Stimulated activated CD4-positive, alpha-beta T cell treated with anti-CD3 and anti-CD28 coated beads, Interleukin-1b, Interleukin-23, amount 100 ng/mL, for 48 hours (primary cell): ENCODE measurements around the gene SART1.

Experiments used
- DNase-seq: peaks from one replicate; pipeline ENCODE4 v3.0.0-alpha.2; 2020

The SART1 gene

GRCh38 chr11:65967329-65967934, 5.9 kb downstream of the SART1 start:
- no peak for DNase-seq

GRCh38 chr11:65968600-65969482, 7.3 kb downstream of the SART1 start:
- no peak for DNase-seq

DNA sequence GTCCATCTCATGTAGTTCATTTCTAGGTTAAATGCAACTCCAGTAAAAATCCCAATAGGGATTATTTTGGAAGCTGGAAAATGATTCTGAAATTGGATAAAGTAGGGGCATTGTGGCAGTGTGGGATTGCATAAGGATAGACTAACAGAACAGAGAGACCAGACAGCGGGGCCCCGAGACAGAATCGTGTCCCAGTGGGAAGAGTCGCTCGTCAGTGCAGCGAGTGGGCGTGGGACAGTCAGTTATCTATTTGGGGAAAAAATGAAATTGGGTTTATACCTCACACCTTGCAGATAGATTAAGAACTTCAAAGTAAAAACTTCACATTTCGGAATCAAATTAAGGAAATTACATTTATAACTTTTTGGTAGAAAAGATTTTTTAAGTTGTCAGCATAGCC, 10.6 kb downstream of the SART1 start:
- no peak for DNase-seq

DNA sequence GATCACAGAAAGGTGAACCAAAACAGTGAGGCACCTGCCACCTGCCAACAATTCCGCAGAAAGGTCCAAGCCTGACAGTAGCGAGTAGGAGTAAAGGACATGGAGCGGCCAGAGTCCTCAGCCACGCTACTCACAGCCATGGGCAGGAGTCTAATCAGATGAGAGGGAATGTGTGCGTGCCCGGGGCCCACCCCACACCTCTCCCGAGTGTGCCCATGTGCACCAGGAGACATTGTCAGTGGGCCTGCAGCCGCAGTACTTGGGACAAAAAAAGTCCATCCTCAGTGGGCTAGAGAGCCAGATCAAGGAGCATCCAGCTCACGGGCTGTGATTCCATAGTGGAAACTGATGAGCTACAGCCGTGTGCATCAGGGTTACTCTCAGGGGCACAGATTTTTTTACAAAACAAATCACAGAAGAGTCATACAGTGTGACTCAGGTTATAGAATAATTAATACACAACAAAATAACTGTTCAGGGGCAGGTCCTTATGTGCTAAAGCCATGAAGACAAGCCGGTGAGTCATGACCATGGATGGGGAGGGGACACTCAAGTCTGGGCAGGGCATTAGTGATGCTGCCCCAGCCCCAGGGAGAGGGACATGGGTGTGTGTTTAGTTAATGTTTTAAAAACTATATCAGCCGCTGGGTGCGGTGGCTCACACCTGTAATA, 12.0 kb downstream of the SART1 start:
- DNase-seq = no peak

DNA sequence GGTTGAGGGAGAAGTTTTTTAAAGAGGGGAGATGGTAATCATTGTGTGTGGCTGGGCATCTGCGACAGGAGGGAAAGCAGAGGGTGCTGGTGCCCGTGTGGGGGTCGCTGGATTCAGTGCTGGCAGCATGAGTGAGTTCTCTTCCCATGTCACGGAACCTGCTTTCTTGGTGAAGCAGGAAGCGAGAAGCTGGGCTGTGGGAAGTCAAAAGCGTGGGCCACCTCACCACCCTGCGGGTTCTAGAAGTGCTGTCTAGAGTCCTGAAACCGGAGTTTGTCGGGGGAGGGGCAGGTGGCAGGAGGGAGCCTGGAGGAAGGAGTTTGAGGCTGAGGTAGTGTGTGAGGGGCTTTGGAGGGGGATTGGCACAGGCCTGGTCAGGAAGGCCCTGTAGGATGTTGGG, 14.2 kb downstream of the SART1 start:
- no peak for DNase-seq

DNA sequence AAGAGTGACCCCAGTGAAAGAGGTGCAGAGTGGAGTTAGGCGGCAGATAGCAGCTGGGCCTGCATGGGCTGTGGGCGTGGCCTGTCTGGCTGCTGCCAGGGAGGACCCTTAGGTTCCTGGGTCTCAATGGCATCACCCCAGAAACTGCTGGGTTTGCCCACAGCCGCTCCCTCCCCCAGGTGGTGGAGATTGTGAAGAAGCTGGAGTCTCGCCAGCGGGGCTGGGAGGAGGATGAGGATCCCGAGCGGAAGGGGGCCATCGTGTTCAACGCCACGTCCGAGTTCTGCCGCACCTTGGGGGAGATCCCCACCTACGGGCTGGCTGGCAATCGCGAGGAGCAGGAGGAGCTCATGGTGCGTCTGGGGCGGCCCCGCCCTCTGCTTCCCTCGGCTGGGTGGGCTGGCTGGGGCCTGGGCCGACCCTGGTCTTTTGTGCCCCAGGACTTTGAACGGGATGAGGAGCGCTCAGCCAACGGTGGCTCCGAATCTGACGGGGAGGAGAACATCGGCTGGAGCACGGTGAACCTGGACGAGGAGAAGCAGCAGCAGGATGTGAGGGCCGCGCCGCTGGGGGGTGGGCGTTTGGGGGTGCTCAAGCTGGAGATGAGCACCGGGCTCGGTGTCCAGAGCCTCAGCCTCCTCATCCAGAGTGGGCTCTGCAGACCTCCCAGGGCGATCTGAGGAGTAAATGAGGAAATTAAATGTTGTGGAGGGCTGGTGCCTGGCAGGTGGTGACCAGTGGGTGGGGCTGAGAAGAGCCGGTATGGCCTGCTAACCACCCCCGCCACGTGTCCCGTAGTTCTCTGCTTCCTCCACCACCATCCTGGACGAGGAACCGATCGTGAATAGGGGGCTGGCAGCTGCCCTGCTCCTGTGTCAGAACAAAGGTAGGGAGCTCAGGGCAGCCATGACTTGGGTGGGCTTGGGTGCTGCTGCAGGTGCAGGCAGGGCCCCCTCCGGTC, 15.0 kb downstream of the SART1 start:
- DNase-seq = no peak

- DNase-seq = no peak
Observed at GRCh38 chr11:65977621-65978390, 16.3 kb downstream of the SART1 start.

DNA sequence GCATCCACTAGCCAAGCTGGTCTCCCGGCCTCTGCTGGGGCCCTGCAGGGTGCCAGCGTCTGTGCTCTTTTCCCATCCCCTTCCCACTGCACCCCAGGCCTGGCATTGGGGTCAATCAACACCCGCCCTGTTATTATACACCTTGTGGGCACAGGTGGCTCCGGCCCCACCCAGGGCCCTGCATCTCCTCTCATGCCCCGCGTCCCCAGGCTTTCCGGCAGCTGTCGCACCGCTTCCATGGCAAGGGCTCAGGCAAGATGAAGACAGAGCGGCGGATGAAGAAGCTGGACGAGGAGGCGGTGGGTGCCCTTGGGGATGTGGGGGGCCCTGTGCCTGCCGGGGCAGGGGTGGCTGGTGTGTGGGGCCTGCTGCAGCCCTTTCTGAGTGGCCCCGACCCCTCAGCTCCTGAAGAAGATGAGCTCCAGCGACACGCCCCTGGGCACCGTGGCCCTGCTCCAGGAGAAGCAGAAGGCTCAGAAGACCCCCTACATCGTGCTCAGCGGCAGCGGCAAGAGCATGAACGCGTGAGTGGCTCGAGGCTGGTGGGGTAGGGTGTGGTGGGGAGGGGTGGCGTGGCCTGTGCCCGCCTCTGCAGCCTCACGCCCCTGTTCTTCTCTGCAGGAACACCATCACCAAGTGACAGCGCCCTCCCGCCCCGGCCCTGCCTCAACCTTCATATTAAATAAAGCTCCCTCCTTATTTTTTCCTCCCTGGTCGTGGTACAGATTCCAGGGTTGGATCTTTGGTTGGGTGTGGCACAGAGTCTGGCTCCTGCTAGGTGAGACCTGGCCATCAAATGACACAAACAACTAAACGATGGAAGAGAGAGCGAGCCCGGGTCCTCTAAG, 17.1 kb downstream of the SART1 start:
- DNase-seq = no peak

GRCh38 chr11:65979261-65979759, 17.8 kb downstream of the SART1 start:
- no peak for DNase-seq

DNA sequence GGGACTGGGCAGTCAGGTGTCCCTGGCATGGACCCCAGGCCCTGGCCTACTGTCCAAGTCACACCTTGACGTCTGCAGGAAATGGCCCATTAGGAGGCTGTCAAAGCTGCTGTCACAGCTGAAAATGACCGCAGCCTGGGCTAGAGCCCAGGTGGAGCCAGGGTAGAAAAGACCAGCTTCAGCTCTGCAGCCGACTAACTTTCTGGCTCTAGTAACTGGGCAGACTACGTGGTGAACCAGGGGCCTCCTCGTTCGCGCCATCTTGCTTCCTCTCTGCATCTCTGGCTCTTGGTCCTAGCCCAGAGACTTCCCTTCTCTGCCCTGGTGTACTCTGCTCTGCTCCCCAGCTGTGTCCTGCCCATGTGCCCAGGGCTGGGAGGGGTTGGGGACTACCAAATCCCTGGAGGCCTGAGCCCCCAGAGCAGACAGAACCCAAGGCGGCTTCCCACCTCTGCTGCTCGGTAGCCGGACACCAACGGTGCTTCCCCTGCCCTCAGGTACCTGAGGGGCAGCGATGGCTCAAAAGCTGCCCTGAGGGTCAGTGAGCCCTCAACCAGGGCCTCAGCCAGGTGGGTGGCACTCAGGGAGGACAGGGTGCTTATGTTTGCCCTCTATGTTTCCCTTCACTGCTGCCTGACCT, 19.7 kb downstream of the SART1 start:
- DNase-seq = no peak

- DNase-seq = no peak
Observed at GRCh38 chr11:65981972-65982823, 20.7 kb downstream of the SART1 start.

DNA sequence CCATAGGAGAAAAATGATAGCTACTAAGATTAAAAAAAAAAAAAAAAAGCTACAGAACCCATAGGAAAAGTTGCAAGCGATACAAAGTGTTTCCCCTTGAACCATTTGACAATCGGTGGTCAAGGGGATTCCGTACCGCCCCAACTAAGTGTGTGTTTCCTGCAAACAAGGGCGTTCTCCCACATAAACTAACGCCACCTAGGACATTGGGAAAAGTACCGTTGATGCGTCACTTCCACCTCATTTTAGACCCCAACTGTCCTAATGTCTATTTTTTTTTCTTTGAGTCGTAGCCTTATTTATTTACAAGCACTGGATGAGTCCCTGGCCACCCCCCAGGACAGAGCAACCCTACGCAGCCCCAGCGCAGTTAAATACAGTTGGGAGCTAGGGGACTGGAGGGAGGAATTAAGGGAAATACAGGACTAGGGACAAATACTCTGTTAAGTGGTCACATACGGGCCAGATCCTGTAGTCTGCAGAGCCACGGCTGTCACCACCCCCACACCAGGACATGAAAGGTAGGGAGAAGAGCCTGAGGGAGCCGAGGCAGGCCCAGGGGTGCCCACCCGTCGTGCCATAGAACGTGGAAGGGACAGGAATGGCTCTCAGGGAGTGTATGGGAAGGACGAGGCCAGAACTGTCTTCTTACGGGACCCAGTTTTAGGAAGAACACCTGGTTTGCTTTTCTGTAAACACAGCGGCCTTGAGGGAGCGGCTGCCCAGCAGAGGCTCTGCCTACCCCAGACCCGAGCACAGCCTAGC, 21.5 kb downstream of the SART1 start:
- DNase-seq = no peak

DNA sequence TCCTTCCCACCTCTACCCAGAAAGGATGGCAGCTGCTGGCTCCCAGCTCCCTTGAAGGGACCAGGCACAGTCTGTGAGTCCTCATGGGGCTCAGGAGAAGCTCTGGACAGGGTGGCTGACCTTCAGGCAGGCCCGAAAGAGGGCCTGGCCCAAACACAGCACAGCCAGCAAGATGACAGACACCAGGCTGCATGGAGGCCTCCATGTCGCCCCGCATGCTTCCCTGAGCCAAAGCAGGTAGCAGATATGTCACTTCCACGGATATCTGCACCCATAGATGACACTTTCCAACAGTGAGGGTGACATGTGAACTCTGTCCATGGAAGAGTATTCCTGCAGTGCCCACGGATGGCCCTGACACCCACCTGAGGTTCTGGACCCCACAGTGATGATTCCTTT, 22.1 kb downstream of the SART1 start:
- DNase-seq = no peak

GRCh38 chr11:65987336-65987735, 25.8 kb downstream of the SART1 start:
- DNase-seq = no peak

DNA sequence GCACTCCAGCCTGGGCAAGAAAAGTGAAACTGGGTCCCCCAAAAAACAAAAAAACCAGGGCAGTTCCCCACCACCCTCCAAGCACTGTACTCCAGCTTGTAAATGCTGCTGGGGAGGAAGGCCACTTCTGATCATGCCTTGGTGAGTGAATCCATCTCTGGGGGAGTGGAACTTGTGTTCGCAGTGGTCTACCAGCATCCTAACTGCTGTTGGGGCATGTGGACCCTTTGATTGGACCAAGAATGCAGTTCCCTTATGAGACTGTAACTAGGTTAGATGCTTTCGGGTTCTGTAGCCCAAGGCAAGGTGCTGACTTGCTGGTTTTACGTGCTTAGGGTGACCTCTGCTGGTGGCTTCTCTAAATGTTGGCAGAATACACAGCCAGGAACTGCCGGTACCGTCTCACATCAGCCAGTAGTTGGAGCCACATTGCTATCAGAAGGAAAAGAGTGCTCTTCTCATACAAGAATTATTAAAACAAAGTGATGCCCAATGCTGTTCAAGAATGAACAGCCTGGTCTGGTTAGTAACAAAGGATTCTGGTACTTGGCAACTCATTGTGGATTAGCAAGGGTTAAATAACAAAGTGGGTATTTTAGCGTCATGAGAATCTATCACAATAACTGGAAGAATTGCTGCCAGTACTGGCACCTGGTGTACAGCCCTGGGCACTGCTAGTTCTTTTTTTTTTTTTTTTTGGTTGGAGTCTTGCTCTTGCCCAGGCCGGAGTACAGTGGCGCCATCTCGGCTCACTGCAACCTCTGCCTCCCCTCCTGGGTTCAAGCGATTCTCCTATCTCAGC, 27.5 kb downstream of the SART1 start:
- DNase-seq = peak; percentile 90

- DNase-seq = no peak
Observed at GRCh38 chr11:65992056-65992455, 30.5 kb downstream of the SART1 start.

- DNase-seq = no peak
Observed at GRCh38 chr11:65997286-65997685, 35.8 kb downstream of the SART1 start.
